Stimulated activated CD8-positive, alpha-beta memory T cell treated with anti-CD3 and anti-CD28 coated beads, Interleukin-4, amount 100 ng/mL, for 48 hours (primary cell): ENCODE measurements around the gene EXOC3L1.
A peak's percentile ranks its signal among the peaks of the same experiment; 100 is the strongest.

Source experiments
- DNase-seq: peaks from one replicate; pipeline ENCODE4 v3.0.0-alpha.2; 2020

The EXOC3L1 gene, protein sequence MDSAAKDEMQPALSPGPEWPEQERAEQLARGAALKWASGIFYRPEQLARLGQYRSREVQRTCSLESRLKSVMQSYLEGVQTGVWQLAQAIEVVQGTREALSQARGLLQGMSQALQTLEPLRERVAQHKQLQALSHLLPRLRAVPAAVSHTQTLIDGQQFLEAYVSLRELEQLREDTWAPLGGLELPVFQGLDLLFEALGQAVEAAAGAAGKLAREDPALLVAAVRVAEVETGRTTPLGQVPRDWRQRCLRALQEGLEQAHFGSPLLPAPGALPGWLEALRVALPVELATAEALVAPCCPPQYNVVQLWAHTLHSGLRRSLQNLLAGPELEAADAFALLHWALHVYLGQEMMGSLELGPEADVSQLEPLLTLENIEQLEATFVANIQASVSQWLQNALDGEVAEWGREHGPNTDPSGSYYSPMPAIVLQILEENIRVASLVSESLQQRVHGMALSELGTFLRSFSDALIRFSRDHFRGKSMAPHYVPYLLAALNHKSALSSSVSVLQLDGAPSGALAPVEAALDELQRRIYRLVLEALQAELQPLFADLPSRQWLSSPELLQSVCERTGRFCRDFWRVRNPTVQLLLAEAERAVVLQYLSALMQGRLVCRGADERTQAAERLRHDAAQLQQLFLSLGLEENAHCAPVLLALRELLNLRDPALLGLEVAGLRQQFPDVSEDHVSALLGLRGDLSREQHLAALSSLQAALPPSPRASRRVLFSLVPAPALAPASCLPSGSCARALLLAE

DNA sequence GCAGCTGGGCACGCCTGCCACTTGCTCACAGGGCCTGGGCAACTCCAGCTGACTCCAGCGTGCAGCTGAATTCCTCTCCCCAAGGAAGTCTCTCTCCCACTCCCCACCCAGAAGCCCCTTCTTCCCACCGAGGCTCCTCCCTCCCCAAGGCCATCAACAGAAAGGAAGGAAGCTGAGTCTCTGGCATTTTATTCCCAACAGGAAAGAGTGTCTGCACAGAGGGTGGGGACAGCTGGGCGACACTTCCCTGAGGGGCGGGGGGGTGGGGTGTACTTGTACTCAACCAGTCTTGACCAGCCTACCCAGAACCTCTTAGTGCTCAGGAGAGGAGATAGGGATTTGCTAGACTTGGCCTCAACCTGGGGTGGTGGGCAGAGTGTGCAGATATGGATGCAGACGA lies at the start of gene EXOC3L1:
TSS of gene EXOC3L1 (minus strand) at position 96 of the 400 bp plus-strand sequence. CDS start 460 bp downstream, outside the sequence.
- no peak for DNase-seq

DNA sequence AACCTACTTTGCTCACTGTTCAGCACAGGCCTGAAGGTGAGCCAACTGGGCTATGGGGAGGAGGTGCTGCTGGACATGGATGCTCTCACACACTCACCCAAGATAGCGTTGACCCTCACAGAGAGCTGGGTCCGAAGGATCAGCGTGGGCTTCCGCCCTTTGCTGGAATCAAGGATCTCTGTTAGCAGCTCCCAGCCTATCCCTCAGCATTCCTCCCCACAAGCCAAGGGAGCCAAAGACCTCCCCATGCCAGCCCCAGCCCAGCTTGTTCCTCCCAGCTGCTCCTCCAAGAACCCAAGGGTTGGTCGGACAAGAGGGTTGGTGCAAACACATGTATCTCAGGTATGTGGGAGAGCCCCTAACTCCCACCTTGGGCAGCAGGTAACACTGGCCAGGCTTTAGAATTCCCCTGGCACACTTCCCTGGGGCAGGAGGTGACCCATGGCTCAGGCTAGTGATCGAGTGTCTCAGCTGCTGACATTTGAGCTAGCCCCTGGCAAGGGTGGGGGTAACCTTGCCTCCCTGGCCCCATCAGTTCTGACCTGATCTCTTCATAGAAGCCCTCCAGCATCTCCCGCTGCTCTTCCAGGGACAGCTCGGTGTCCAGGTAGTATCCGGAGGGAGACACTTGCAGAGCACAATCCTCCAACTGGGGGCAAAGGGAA lies 49.0 kb upstream of the EXOC3L1 start:
- DNase-seq: no peak

DNA sequence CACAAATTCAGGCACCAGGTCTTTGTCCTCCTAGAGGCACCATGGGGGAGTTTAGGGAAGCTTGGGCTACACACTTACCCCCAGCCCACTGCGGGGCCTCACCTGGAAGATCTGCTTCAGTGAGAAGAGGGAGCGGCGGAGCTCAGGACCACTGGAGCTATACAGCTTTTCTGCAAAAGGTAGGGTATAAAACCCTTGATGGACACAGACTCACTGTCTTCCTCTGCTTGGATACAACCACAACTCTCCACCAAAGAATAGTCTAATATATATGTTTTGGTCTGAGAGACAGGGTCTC lies 48.3 kb upstream of the EXOC3L1 start:
- no peak for DNase-seq

- DNase-seq: no peak
These were observed 47.7 kb upstream of the EXOC3L1 start for GRCh38 chr16:67237396-67238277.

- DNase-seq: peak; percentile 95
These were observed 46.8 kb upstream of the EXOC3L1 start for GRCh38 chr16:67236563-67237395.

- no peak for DNase-seq
These were observed 46.1 kb upstream of the EXOC3L1 start for GRCh38 chr16:67235816-67236562.

DNA sequence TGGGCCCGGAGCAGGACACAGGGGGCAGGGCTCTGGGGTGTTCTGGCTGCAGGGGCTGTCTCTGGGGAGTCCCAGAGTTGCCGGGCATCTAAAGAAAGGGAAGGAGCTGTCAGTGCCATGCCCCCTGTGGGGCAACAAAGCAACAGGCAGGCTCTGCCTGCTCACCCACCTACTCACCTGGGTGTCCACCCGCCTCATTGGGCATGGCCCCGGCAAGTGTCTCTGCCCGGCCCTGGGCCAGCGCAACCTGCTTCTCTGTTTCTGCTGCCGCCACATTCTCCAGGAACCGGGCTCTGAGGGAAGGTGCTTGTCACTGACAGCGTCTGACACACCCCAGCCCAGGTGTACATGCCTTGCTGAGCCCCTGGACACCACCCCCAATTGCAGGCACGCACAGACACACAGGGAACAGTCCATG lies 44.3 kb upstream of the EXOC3L1 start:
- DNase-seq: no peak

- no peak for DNase-seq
These were observed 43.7 kb upstream of the EXOC3L1 start for GRCh38 chr16:67233596-67233995.

GRCh38 chr16:67230809-67231660 lies 41.1 kb upstream of the EXOC3L1 start:
- no peak for DNase-seq

DNA sequence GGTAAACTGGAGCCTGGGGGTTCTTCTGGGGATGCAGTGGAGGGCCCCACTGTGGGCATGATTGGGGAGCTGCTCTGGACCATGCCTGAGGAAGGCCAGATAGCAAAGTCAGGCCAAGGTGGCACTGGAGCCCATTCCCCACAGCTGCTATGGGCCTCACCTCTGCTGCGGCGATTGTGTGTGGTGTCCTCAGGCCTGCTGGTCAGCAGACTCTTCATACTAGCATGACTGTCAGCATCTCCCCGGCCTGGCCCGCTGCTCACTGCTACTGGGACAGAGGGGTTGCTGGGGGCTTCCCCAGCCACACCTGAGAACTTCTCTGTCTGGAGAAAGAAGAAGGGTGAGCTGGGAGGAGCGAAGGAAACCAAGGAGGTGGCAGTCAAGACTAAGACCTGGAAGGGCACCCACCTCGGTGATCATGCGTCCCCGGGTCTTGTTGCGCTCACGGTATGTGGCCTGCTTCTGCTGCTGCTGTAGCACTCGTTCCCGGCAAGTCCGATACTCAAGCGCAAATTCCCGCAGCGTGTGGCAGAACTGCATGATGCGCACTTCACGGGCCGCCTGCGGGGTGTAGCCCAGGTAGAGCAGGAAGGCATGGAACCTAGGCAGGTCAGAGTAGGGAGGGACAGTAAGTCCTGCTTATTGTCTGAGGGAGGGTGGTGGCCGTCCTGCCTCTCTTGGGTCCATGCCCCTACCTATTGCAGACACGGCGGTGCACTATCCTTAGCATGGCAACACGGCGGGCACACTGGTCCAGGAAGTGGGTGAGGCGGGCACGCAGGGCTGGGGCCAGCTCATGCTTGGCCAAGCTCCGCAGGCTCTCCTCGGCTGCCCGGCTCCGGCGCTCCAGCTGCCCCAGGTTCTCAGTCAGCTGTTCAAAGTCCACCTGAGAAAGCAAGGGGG lies 40.2 kb upstream of the EXOC3L1 start:
- no peak for DNase-seq

GRCh38 chr16:67228905-67229304 lies 39.0 kb upstream of the EXOC3L1 start:
- no peak for DNase-seq

- no peak for DNase-seq
These were observed 38.3 kb upstream of the EXOC3L1 start for GRCh38 chr16:67228034-67228785.

DNA sequence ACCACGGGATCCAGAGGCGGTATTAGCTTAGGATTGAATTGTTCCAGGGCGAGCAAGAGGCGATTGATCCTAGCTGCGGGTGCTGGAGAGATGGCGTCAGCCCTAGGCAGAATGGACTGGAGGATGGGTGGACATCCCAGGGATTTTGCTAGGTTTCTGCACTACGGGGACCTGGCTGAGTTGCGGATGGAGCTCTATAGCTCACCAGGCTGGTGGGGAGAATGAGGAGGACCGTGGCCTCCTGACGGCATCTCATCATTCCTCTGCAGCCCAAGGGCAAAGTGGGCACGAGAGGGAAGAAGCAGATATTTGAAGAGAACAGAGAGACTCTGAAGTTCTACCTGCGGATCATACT lies 37.6 kb upstream of the EXOC3L1 start:
- no peak for DNase-seq

- DNase-seq: peak; percentile 99
These were observed 37.0 kb upstream of the EXOC3L1 start, which contains the start of gene TMEM208 for GRCh38 chr16:67226804-67227566. TSS of gene TMEM208 (plus strand) at chr16:67227130. CDS start at chr16:67227219, 89 bp downstream.

DNA sequence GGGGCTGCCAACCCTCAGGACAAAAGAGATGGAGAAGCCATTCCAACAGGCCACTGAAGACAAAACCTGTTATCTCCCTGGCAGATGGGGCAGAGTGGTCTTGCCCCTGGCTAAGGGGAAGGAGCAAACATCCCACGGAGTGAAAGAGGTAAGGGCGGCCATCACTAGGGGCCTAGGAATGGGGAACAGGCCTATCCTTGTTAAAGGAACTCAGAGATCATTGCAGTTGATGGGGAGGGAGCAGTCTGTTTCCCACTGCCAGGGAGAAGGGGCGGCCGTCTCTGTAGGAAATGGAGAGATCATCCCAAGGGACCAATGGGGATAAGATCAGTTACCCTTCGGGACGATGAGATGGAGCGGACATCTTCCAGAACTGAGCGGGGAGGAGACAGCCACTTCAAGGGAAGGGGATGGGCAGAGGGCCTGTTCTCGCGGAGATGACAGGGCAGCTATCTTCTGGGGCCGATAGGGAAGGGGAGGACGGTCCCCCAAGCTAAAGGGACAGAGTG lies 36.4 kb upstream of the EXOC3L1 start:
- DNase-seq: no peak

DNA sequence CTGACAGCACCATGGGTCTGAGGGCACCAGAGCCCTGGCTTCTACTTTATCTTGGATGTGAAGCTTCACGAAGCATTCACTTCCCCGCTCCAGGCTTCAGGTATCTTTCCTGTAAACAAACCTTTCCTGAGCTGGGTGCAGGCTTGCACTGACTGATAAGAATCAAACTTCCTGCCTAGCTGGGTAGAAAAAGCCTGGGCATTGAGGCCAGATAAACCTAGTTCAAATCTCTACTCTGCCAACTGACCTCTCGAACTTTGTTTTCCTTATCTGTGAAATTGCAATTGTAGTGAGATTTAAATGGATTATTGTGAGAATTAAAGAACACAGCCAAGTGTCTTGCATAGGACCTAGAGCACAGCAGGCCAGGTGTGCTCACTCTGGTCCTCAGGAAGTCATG lies 34.1 kb upstream of the EXOC3L1 start:
- DNase-seq: no peak
